GM12891 (cell line): ENCODE results near the gene C2.

ENCODE experiments used
- PAX5 ChIP-seq: IDR thresholded peaks from 2 replicates; pipeline ENCODE4 v1.6.1; 2011; ENCODE audit warnings: low read length, moderate library complexity, mild to moderate bottlenecking; ENCODE audit not compliant: insufficient read depth, severe bottlenecking
- POLR2A ChIP-seq: IDR thresholded peaks from 2 replicates; pipeline ENCODE4 v1.6.1; 2011; ENCODE audit warnings: low read depth, low read length, control low read depth
- POLR2AphosphoS5 ChIP-seq: IDR thresholded peaks from 2 replicates; pipeline ENCODE4 v1.6.1; 2011; ENCODE audit warnings: low read depth, low read length, control low read depth
- POU2F2 ChIP-seq: IDR thresholded peaks from 2 replicates; pipeline ENCODE4 v1.6.1; 2011; ENCODE audit warnings: low read depth, mild to moderate bottlenecking, control low read depth, low read length, moderate library complexity
- SPI1 ChIP-seq: IDR thresholded peaks from 2 replicates; pipeline ENCODE4 v1.6.1; 2011; ENCODE audit warnings: low read depth, low read length, control low read depth
- TAF1 ChIP-seq: IDR thresholded peaks from 2 replicates; pipeline ENCODE4 v1.6.1; 2011; ENCODE audit warnings: low read depth, low read length, control low read depth

DNA sequence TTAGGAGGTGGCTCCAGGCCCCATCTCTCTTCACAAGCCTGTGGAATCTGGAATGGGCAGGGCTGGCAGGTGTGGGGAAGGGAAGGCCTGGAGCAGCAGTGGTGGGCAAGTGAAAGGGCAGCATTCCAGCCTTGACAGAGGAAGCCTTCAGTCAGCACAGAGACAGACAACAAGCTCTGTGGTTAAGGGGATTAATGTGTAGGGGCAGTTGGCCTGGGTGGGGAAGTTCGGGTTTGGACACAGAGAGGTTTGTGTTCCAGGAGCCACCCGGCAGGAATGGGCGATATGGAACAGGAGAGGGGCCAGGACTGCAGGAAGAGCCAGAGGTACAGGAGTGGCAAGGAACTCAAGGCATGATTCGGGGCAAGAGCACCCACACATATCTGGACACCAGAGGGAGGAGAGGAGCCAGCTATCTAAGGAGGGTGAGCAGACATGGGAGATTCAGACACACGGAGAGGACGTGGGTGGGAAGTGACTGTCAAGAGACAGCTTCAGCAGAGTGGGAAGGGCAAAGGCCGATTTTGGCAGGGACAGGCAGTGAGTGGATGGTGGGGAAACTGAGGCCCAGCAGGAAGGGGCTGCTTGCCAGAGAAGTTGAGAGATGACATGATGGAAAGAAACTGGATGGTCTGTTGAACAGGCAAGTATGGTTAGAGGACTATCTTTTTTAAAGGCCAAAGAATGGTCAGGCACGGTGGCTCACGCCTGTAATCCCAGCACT, 46.2 kb upstream of the C2 start:
- TF ChIP-seq POLR2A (no peak), POLR2AphosphoS5 (no peak), TAF1 (no peak), SPI1 (no peak), PAX5 (no peak), POU2F2 (no peak)
